HG02981 (cell line): ENCODE data around the gene TARS3.
A peak's percentile ranks its signal among the peaks of the same experiment; 100 is the strongest.
"Not testable (repeated sequence)": the region's sequence is repeated elsewhere in the genome, so short reads cannot be mapped to it uniquely, and the experiment has no call there.

Source experiments
- ATAC-seq: cut with Tn5 transposase; IDR thresholded peaks from one replicate; pipeline ENCODE4 v1.9.1; 2021; ENCODE audit warnings: mild to moderate bottlenecking, moderate library complexity; ENCODE audit not compliant: unreplicated experiment

TARS3 gene

DNA sequence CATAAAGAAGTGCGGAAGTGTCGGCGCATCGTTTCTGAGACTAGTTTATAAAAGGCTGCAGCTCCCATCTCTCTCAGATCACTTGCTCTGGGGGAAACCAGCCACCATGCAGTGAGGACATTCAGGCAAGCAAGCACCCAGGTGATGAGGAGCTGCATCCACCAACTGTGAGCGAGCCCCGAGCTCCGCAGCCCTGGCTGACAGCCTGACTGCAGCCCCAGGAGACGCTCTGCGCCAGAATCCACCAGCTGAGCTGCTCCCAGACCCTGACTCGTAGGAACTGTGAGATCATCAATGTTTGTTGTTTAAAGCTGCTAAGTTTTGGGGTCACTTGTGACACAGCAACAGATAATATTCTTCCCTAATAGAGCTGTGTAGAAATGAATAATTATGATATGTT, 67.1 kb downstream of the TARS3 start:
- ATAC-seq, result no peak

DNA sequence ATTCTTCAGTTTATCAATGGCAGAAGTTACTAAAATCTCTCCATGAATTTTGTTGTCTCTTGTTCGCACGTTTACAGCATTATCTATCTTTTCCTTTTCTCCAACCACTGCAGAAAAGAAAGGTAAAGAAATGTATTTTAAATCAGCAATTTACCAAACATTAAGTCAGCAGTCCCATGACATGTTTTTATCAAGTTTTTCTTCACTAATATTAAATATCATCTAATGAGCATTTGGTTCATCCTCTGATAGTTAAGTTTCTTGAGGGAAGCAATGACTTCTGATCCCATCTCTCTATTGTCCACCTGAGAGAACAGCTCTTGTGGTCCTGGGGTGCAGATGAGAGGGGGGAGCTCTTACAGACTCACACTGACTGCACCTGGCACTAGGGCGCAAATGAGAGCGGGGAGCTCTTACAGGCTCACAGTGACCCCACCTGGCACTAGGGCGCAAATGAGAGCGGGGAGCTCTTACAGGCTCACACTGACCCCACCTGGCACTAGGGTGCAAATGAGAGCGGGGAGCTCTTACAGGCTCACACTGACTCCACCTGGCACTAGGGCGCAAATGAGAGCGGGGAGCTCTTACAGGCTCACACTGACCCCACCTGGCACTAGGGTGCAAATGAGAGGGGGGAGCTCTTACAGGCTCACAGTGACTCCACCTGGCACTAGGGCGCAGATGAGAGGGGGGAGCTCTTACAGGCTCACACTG, 69.5 kb downstream of the TARS3 start:
- ATAC-seq, result not testable (repeated sequence)

GRCh38 chr15:101654171-101654570, 70.1 kb downstream of the TARS3 start:
- ATAC-seq, result no peak

- ATAC-seq, result no peak
These were observed 71.4 kb downstream of the TARS3 start for GRCh38 chr15:101652786-101653430.

DNA sequence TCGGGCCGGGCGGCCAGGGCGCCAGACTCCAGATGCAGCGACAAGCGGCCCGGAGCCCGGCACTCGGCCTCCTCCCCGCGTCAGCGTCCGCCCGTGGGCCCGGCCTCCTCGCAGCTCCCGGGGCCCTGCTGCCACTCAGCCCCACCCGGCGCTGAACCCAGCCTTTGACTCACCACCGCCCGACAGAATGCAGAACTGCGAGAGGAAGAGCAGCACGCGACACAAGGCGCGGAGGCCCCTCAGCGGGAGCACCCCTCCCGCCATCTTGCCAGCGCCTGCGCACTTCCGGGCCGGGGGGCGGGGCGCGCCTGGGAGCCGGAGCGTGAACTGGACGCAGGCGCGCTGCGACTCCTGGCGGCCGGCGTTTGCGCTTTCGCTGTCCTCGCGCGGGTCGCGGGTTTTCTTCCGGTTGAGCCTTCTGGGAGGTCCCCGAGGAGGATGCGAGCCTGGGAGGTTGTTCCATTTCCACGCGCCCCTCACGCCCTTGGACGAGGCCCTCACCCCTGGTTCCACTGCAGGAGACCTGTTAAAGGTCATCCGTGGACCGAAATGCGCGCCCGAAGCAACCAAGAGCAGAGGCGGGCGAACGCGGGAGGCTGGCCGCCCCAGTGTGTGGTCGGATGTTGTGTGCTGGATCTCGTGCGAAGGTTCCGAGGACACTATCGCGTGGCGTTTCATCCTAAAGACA, 72.0 kb downstream of the TARS3 start, which contains the start of gene TM2D3:
Gene TM2D3 (minus strand): TSS at position 284 of the 688 bp plus-strand sequence. CDS start 20 bp downstream, at position 264.
- peak; percentile 84 for ATAC-seq

DNA sequence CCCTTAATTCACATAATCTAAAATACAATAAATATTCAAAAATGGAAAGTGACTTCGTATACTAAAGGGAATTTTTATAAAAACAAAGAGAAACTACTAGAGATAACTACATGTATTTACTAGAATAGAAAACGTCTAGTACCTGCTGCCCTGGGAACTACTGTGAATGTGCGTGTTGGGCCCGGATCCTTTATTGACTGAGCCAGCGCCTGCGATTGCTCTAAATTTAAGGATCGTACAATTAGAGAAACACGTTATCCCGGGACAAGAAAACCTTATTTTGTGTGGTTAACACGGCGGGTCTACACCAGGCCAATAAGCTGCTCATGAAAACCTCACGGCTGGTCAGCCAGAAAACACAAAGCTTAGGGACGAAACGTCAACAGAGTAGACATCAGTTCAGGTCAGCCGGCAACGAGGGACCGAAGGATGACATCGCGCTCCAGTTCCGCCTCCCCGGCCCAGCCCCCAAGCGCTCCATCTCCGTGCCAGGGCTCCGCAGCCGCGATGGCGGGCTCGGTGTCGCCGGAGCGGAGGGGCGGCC, 72.6 kb downstream of the TARS3 start:
- peak; percentile 43 for ATAC-seq

DNA sequence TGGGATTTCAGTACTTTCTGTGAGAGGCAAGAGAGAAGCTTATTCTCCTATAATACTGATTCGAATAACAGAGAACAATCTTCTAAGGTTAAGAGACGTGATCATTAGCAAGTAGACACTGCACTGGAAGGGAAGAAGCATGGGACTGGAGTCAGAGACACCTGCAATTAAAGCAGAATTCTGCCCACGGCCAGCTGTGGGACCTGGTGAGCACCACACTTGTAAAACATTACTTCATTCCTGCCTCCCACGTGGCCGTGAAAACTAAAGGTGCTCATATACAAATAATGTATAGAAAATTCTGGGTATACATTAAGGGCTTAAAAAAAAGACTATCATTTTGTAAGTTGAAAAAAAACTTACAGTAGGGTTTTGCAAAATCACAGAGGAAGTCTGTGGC, 74.1 kb downstream of the TARS3 start:
- no peak for ATAC-seq

DNA sequence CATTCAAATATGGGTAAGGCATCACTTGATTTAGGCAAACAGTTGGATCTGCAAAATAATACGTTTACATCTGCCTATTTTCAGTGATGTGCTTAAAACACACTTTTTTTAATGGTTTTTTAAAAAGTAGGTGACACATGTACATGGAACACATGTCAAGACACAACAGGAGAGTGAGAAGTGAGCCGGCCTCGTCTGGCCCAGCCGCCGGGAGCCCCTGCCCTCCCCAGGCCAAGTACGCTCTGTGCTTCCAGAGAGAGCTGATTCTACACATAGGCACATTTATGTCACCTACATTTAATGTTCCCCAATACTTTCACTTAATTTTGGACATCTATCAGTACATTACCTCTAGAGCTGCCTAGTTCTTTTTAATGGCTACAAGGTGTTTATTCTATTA, 75.9 kb downstream of the TARS3 start:
- ATAC-seq, result no peak

GRCh38 chr15:101647251-101647650, 77.0 kb downstream of the TARS3 start:
- ATAC-seq, result no peak

GRCh38 chr15:101646672-101647071, 77.6 kb downstream of the TARS3 start:
- ATAC-seq, result no peak

DNA sequence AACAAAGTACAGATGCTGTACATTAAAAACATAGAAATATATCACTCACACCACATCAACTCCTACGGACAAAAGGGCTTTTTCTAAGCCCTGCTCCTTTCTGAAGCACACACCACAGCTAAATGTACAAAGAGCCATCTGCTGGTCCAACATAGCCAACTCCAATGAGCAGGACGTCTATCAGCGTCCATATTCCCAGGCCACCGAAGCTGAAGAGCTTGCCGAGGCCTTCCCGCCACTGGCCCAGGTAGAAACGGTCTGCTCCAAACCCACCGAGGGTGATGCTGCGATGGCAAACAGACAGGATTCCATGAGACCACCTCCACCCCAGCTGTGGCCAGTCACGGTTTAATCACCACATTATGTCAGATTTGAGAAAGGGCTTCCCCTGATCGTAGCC, 81.9 kb downstream of the TARS3 start:
- ATAC-seq, result no peak

GRCh38 chr15:101641894-101642293, 82.4 kb downstream of the TARS3 start:
- ATAC-seq, result peak; percentile 56

DNA sequence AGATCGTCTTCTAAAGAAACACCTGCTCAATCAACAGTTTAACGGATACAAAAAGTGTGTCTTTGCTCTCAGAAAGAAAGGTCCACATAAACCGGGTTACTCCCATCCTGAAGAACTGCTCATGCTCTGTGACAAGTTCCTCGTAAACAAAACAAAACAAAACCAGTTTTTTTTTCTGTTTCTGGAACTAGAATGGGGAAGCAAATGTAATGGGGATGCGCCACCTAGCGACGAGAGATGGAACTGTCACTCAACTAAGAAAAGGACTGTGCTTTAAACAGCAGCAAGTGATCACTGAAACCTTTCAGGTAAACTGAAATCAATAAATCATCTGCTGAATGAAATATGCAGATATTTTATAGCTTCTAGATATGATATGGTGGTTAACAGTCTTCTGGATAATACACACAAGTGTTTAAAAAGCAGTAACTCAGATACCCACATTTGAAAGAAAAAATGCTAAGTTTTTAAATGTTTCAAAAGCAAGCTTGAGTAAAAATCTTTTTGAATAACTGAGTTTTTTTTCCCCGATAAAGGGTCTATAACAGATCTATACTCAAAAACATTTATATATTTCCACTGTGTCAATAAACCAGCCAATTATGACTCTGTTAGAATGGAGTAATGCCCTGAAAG, 83.0 kb downstream of the TARS3 start:
- ATAC-seq, result no peak

DNA sequence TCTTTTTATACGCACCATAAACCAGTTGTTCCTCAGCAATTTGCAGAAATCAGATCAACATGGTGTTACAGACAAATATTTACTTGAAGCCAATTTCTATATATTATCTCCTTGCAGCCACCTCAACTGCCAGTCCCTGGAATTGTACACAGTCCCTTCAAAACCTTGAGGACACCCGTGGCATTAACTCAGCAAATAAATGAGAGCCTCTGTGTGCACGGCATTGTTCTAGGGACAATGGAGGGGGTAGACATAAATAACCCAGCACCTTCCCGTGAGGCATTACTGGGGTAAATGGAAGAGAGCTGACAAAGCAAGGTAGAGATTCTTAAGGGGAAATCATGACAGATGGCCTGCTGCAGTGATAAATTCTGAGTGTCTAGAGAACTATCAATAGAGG, 84.6 kb downstream of the TARS3 start:
- no peak for ATAC-seq

GRCh38 chr15:101637919-101638318, 86.4 kb downstream of the TARS3 start:
- ATAC-seq, result no peak

DNA sequence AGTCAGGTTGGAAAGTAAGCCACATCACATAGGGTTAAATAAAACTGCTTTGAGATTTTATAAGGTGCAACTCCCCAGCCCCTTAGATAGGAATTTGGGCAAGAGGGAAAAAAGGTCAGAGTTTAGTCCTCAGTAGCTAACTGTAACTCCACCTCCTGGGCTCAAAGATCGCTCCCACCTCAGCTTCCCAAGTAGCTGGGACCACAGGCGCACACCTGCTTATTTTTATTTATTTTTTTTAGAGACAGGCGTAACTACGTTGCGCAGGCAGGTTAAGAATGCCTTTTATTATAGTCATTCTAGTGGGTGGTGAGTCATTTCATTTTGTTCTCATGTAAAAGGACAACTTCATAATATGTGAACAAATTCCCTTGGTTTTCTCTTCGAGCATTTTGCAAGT, 86.8 kb downstream of the TARS3 start:
- no peak for ATAC-seq

- ATAC-seq, result no peak
These were observed 87.2 kb downstream of the TARS3 start for GRCh38 chr15:101637038-101637437.

GRCh38 chr15:101635944-101636727, 88.1 kb downstream of the TARS3 start:
- ATAC-seq, result no peak

DNA sequence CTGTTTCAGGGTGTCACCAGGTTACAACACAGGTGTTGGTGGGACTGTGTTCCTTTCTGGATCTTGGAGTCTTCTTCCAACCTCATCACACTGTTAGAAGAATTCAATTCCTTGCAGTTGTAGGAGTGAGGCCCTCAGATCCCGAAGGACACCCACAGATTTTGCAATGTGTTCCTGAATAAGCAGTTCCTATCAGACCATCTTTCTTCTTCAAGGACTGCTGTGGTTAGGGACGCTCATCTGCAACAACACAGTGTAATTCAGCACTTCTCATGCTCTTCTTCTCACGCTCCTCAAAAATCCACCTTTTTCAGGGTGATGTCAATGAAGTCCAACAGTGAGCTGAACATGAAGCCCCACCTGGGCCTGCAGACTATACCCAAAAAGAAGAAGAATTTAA, 90.9 kb downstream of the TARS3 start:
- ATAC-seq, result no peak

DNA sequence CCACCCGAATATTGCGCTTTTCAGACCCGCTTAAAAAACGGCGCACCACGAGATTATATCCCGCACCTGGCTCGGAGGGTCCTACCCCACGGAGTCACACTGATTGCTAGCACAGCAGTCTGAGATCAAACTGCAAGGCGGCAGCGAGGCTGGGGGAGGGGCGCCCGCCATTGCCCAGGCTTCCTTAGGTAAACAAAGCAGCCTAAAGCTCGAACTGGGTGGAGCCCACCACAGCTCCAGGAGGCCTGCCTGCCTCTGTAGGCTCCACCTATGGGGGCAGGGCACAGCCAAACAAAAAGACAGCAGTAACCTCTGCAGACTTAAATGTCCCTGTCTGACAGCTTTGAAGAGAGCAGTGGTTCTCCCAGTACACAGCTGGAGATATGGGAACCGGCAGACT, 97.5 kb downstream of the TARS3 start:
- not testable (repeated sequence) for ATAC-seq
